ENCODE data around the gene ATOSA. TPM values are rescaled to one million over a fixed set of nuclear protein-coding genes. Genes with fewer than 3 reads are reported as not detected.

ATOSA gene
- total and polyA plus RNA-seq, 2 experiments from 2014 or later, result 6.8 to 26.0 TPM

DNA sequence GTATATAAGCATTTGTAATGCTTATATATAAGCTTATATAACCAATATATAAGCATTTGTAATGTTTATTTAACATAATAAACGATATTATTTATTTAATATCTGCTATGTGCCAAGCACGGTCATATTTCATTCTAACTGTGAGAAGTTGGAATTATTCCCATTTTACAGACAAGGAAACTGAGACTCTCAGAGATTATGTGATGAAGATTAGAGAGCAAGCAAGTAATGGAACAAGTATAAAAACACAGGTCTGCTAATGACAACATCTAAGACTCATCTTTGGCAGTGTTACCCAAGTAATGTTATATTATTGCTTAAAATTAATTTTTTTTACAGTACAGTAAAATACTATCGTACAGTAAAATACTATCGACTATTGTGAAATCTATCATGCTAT, 4.4 kb downstream of the ATOSA start:
- WGBS (ENCODE audit: low lambda C conversion rate, missing lambda C conversion rate), result 73% methylated on average over 4 of the region's 4 CpGs
- Histone ChIP-seq H3K79me2 (peaks cover 43% of the 10 kb centered on the region), H3K9me3 (ENCODE audit: low read depth) (no peaks in the 10 kb centered on the region), H3K36me3 (replicated peaks; ENCODE audit: insufficient read depth, low read depth) (peaks cover 9% of the 10 kb centered on the region), H3K9me2 (replicated peaks; ENCODE audit: insufficient read depth) (no peaks in the 10 kb centered on the region), H2AFZ (no peak overlapping the region), H4K20me1 (ENCODE audit: insufficient read depth, poor library complexity, severe bottlenecking) (peaks cover 8% of the 10 kb centered on the region), H3K4me3 (no peak overlapping the region), H3K4me1 (ENCODE audit: insufficient read depth) (peaks cover 16% of the 10 kb centered on the region), H3K27ac (no peak overlapping the region), H3K27me3 (no peaks in the 10 kb centered on the region), H3K4me2 (no peak overlapping the region)
- TF ChIP-seq EZH2 (IDR thresholded peaks at IDR 0.05; ENCODE audit: borderline replicate concordance), result no peak
- TF ChIP-seq CTCF (IDR thresholded peaks at IDR 0.05; ENCODE audit: poor library complexity), result no peak
- no peak for TF ChIP-seq EZH2phosphoT487 (IDR thresholded peaks at IDR 0.05; ENCODE audit: low read depth, severe bottlenecking, unreplicated experiment)
- no peak for DNase-seq (ENCODE audit: low spot score)

DNA sequence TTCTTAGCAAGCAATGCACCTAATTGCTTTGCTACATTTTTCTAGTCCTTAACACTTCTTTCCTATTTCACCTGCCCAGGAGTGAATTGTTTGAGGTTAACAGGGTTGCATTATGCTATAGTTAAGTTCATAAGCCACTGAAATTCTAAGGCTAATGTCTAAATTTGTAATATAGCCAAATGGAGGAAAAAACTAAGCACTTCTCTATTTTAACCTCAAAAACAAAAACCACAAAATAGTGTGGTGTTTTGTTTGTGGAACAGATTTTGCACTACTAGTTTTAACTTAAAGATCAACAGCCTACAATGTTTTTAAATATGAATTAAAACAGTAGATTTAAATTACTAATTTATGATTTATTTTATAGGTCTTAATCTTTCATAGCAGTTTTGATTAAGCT, 5.5 kb downstream of the ATOSA start:
- Histone ChIP-seq H3K4me3 (no peak overlapping the region), H3K4me2 (no peak overlapping the region), H3K36me3 (replicated peaks; ENCODE audit: insufficient read depth, low read depth) (peaks cover 9% of the 10 kb centered on the region), H3K9me2 (replicated peaks; ENCODE audit: insufficient read depth) (no peaks in the 10 kb centered on the region), H3K4me1 (ENCODE audit: insufficient read depth) (peaks cover 16% of the 10 kb centered on the region), H3K9me3 (ENCODE audit: low read depth) (no peaks in the 10 kb centered on the region), H3K27me3 (no peaks in the 10 kb centered on the region), H4K20me1 (ENCODE audit: insufficient read depth, poor library complexity, severe bottlenecking) (peaks cover 8% of the 10 kb centered on the region), H3K79me2 (peaks cover 43% of the 10 kb centered on the region), H2AFZ (no peak overlapping the region), H3K27ac (no peak overlapping the region)
- TF ChIP-seq EZH2phosphoT487 (IDR thresholded peaks at IDR 0.05; ENCODE audit: low read depth, severe bottlenecking, unreplicated experiment), result no peak
- TF ChIP-seq EZH2 (IDR thresholded peaks at IDR 0.05; ENCODE audit: borderline replicate concordance), result no peak
- no peak for TF ChIP-seq CTCF (IDR thresholded peaks at IDR 0.05; ENCODE audit: poor library complexity)
- no peak for DNase-seq (ENCODE audit: low spot score)

DNA sequence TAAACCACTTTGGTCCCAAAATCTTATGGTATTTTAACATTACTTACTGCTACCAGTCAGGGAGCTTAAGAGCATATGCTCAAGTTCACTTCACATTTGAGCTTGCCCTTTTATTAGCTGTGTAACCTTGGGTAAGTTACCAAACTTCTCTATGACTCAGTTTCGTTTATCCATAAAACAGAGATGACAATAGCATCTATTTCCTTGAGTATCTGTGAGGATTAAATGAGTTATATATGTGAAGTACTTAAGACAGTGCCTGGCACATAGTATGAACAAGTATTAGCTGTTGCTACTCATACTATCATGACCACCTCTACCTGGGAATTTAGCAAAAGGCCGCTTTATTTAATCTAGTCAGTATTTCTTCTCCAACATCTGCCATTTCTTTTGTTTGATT, 5.9 kb downstream of the ATOSA start:
- 85% methylated on average over 2 of the region's 2 CpGs for WGBS (ENCODE audit: low lambda C conversion rate, missing lambda C conversion rate)
- DNase-seq (ENCODE audit: low spot score), result no peak
- Histone ChIP-seq H4K20me1 (ENCODE audit: insufficient read depth, poor library complexity, severe bottlenecking) (peaks cover 8% of the 10 kb centered on the region), H3K27ac (no peak overlapping the region), H2AFZ (no peak overlapping the region), H3K4me3 (no peak overlapping the region), H3K79me2 (peaks cover 43% of the 10 kb centered on the region), H3K4me2 (no peak overlapping the region), H3K27me3 (no peaks in the 10 kb centered on the region), H3K4me1 (ENCODE audit: insufficient read depth) (peaks cover 16% of the 10 kb centered on the region), H3K36me3 (replicated peaks; ENCODE audit: insufficient read depth, low read depth) (peaks cover 9% of the 10 kb centered on the region), H3K9me3 (ENCODE audit: low read depth) (no peaks in the 10 kb centered on the region), H3K9me2 (replicated peaks; ENCODE audit: insufficient read depth) (no peaks in the 10 kb centered on the region)
- no peak for TF ChIP-seq EZH2phosphoT487 (IDR thresholded peaks at IDR 0.05; ENCODE audit: low read depth, severe bottlenecking, unreplicated experiment)
- TF ChIP-seq EZH2 (IDR thresholded peaks at IDR 0.05; ENCODE audit: borderline replicate concordance), result no peak
- no peak for TF ChIP-seq CTCF (IDR thresholded peaks at IDR 0.05; ENCODE audit: poor library complexity)

- Histone ChIP-seq H3K79me2 (peaks cover 45% of the 10 kb centered on the region), H2AFZ (no peak overlapping the region), H3K4me2 (no peak overlapping the region), H3K4me3 (no peak overlapping the region), H3K27me3 (no peaks in the 10 kb centered on the region), H3K36me3 (replicated peaks; ENCODE audit: insufficient read depth, low read depth) (peaks cover 9% of the 10 kb centered on the region), H4K20me1 (ENCODE audit: insufficient read depth, poor library complexity, severe bottlenecking) (peaks cover 8% of the 10 kb centered on the region), H3K27ac (no peak overlapping the region), H3K4me1 (ENCODE audit: insufficient read depth) (peaks cover 16% of the 10 kb centered on the region), H3K9me3 (ENCODE audit: low read depth) (no peaks in the 10 kb centered on the region), H3K9me2 (replicated peaks; ENCODE audit: insufficient read depth) (no peaks in the 10 kb centered on the region)
- TF ChIP-seq EZH2 (IDR thresholded peaks at IDR 0.05; ENCODE audit: borderline replicate concordance) (no peak), EZH2phosphoT487 (IDR thresholded peaks at IDR 0.05; ENCODE audit: low read depth, severe bottlenecking, unreplicated experiment) (no peak), CTCF (IDR thresholded peaks at IDR 0.05; ENCODE audit: poor library complexity) (no peak)
- 97% methylated on average over 1 of the region's 1 CpG for WGBS (ENCODE audit: low lambda C conversion rate, missing lambda C conversion rate)
- no peak for DNase-seq (ENCODE audit: low spot score)
Observed at GRCh38 chr15:52672661-52673060, 6.5 kb downstream of the ATOSA start.
